GM18526 (cell line): ENCODE results near the gene FOXK2.

Experiments used
- POLR2A ChIP-seq: IDR thresholded peaks from 3 replicates; pipeline ENCODE4 v1.6.1; 2011; ENCODE audit not compliant: insufficient read length; ENCODE audit errors: extremely low read depth

Gene FOXK2

DNA sequence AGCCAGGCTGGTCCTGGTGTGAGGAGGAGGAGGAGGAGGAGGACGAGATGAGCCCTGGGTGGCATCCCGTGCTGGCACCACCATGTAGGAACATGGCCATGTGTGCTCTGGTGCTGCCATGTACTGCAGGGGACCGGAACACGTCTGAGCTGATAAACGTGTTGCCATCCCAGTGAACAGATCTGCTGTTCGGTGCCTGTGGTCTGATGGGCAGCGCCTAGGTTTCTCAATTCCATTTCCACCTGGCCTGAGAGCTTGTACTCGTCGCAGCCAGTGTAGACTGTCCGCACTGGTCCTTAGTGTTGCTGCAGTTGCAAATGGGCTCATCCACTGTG, 28.4 kb upstream of the FOXK2 start:
- TF ChIP-seq POLR2A: no peak

DNA sequence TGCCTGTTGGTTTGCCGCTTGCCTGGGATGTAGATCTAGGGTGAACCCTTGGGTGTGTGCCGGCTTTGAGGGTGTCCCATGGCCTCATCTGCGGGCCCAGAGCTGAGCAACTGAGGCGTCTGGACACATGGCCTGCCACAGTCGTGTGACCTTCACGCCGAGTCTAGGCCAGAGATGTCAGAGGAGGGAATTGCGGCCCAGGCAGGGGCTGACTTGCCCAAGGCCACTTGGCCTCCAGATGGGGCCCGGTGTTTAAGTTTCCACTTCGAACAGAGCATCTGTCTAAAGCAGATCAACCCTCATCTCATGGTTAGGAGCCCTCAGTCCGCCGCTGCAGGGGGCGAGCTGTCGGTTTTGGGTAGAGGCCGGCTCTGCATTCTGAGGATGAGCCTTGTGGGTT, 28.0 kb upstream of the FOXK2 start:
- no peak for TF ChIP-seq POLR2A

DNA sequence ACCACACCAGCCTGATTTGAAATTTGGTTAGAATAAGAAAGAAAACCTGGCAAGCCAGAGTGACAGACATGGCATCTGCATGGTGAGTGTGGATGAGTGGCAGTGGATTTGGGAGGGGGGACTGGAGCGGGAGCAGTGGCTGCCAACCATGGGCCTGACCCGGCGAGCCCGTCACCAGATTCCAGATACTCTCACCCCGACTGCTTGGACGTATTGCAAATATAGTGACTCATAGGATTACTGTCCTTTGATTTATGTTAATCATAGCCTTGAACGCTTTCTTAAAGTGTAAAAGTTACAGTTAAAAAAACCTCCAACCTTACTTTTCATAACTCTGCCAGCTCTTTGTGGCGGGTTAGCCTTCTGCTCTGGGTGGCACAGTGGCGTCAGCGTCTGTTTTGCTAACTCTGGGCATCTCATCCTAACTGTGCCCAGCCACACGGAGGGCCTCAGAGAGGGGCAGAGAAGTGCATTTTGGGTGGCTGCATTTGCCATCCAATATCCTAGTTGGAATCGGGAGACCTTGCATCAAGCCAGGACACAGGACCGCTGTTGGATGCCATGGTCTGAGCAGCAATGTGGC, 26.8 kb upstream of the FOXK2 start:
- TF ChIP-seq POLR2A: no peak

DNA sequence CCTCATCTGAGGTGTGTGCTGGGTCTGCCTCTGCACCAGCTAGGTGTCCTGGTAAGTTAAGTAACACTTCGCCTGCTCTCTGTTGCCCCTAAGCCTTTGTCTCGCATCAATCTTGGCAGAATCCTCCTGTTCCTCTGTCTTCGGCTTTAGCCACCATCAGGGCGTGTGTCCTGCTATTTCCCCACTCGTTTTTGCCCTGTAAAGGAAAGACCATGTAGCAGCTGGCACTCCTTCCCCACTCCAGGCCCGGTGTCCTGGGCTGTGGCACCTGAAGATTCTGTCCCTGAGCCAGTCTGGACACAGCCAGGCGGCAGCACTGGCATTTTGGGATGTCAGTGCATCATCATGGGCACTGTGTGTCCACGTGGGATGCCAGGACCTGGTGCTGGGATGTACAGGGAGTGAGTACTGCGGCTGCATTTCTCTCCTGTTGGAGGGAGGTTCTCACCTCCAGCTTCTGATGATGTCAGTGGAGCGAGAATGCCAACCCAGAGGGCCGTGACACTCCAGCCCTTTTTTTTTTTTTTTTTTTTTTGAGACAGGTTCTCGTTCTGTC, 26.2 kb upstream of the FOXK2 start:
- TF ChIP-seq POLR2A: no peak

DNA sequence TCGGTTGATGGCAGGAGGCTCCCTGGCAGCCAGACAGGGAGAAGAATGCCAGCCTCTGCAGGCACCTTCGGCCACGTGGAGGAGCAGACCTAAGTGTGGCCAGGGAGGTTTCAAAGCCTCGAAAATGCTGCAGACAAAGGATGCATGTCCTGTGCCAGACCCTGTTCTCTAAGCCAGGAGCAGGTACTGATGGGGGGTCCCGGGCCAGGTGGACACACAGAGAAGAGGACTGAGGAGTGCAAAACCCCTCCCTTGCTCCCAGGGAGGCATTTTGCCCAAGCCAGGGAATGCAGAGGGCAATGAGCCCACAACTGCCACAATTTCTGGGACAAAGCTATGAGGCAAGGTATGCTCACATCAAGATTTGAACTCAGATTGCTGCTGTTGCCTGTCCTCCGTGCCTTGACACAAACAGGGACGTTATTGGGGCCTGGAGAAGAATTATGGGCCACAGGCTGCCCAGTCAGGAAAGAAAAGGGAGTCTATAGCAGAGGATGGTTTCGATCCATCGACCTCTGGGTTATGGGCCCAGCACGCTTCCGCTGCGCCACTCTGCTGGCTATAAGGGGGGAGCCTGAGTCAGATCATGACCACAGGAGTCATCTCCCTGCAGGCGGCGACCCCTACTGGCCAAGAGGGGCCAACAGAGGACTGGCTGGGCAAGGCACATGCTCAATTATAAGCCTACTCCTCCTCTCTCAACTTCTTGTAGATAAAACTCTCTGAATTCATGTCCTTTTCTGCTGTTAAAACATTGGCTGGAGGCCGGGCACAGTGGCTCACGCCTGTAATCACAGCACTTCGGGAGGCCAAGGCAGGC, 25.1 kb upstream of the FOXK2 start:
- no peak for TF ChIP-seq POLR2A

DNA sequence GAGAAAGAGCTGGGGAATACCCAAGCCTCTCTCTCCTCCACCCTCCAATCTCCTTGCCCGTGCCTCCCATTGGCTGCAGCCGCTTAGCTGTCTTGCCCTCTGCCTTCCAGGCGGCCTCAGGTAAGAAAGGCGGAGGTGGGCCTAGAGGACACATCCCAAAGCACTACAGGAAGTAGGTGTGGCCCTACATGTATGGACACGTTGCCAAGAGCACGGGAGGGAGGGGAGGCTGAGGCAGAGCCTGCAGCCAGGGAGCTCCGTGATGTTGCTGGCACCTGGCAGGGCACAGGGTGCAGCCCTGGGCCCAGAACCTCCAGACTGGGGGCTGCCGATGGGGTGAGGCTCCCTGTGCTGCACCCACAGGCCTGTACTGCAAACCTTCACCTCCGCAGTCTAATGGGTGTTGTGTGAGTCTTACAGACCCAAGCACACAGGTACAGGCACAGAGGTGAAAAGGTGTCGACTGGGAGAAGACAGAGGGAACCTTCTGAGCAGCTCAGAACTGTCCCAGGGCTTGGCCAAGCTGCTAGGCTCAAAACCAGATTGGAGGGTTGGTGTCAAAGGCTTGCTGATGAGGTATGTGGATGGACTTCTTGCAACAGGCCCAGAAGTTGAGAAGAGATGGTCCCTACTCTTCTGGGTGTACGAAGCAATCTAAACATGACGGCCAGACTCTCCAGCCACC, 23.5 kb upstream of the FOXK2 start:
- no peak for TF ChIP-seq POLR2A

DNA sequence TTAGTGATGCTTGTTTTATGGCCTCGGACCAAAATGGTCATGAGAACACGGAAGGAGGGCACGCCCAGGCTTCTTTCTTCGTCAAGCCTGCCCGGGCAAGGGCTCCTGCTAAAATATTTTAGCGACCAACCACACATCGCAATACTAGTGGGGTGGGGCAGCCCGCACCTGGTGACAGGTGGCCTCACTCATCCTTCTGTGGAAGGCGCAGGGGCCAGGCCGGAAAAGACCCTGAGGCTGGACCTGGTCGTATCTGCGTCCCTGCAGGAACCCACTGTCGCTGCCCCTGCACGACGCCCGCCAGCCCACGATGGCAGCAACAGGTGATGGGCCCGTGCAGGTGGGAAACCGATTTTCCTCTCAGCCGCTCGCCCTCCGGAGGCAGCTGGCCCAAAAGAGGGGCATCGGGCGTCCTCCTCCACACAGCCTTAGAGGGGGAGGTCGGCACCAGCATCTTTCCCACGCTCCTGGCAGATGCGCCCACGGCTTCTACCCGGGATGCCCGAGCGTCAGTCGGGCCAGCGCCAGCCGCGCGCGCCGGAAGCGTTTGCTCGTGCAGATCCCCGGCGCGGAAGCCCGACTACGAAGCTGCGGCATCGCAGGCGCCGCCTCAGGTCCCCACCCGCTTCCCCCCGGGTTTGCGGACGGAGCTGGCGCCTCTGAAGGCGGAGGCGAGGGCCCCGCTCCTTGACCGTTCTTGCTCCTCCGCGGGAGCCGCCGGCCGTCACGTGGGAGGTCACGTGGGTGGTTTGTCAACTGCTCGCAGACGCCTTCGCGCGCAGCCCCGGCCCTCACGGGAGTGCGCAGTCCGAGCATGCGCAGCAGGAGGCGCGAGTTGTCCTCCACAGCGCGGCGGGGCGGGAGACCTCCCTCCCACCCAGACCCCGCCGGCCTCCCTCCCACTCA, 22.8 kb upstream of the FOXK2 start:
- TF ChIP-seq POLR2A: peak; percentile 52

DNA sequence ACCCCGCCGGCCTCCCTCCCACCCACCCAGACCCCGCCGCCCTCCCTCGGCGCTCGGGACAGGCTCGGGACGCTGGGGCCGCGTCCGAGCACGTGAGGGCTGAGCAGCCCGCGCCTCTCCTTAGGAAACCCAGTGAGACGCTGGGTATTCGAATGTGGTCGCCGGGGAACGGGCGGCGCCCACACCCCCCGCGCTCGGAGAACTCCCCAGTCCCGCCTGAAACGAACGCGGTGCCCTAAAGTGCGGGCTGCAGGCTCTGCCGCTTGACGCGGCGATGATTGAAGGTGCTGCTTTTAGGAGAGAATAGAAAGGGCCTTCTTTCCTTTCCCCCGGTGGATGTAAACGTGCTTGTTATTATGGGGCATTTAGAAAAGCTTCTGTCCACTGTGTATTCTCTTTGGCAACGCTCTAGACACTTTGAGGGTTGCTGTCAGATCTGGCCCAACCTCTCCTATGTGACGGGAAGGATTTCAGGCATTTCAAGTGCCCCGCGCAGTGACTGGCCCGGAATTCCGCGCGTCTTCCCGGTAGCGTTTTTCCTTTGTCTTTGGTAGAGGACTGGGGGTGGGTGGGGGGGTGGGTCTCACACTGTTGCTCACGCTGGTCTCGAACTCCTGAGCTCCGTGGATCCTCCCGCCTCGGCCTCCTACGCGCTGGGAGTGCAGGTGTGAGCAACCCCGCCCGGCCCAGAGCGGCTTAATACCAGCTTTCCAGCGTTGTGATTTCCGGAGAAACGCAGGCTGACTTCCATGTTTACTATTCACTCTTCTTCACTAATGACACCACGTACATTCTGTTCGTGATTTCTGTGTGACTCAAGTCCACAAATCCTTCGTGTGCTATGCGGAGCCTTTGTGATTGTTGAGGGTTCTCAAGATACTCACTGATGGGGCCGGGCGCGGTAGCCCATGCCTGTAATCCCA, 21.8 kb upstream of the FOXK2 start:
- peak; percentile 16 for TF ChIP-seq POLR2A

DNA sequence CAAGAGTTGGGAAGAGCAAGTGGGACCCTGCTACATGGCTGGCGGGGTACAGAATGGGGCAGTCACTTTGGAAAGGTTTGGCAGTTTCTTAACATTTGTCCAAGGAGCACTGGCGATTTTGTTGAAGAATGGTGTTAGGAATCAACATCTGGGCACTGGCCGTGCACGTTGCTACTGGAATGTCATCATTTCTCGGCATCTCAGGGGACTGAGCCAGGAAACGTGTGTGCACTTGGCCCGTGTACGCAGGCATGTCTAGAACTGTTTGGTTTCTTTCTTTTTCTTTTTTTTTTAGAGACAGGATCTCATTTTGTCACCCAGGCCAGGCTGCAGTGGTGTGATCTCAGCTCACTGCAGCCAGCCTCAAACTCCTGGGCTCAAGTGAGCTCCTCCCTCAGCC, 17.3 kb upstream of the FOXK2 start:
- no peak for TF ChIP-seq POLR2A

DNA sequence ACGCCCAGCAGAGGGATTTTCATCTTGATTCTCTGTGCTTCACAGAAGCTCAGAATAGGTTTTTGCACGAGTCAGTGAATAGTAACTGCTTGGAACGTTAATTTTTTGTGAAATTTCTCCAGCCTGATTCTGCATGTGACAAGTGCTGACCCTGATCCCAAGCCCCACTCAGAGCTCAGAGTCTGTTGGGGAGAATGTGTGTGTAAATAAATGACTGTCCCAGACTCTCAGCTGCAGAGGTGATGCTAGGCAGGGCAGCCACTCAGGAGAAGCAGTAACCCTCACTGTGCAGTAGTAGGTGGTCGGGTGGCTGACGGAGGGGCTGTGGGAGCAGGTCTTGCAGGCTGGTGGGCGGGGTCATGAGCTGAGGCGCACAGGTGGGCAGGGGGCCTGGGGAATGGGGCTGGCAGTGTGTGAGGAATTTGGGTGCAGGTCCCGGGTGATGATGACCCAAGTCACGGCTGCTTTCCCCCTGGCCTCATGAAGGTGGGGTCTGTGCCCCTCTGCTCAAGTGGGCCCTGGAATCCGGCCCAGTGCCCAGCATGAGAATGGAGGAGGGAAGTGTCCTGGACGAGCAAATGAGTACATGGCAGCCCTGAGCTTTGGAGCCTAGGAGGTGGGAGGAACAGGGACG, 16.3 kb upstream of the FOXK2 start:
- TF ChIP-seq POLR2A: no peak

DNA sequence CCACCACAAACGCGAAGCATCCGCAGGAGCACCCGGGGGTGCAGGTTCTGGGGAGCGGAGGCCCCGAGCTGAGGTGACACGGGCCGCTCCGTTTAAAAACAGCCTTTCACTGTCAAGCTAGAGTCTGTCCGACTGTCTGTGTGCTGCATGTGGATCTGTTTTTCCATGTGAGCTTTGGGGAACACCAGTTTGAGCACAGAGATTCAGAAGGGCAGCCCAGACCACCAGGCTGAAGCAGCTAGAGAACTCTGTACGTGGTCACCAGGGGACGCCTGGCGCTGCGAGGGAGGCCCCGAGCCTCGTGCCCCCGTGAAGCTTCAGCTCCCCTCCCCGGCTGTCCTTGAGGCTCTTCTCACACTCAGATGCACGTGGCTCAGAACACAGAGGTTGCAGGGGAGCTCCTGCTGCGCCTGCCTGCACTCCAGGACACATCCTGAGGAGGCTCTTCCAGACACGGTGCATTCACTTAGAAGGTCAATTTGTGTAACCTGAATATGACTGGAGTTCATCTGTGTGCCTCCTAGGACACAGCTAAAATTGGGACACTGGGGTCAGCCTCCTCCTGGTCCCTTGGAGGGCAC, 15.7 kb upstream of the FOXK2 start:
- no peak for TF ChIP-seq POLR2A

DNA sequence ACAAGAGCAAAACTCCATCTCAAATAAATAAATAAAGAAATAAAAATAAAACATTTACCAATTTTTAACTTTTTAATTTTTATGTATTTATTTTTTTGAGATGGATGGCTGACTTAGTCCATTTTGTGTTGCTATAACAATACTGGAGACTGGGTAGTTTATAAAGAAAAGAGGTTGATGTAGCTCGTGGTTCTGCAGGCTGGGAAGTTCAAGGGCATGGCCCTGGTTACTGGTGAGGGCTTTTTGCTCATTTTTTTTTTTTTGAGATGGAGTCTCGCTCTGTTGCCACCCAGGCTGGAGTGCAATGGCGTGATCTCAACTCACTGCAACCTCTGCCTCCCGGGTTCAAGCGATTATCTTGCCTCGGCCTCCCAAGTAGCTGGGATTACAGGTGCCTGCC, 14.2 kb upstream of the FOXK2 start:
- no peak for TF ChIP-seq POLR2A

DNA sequence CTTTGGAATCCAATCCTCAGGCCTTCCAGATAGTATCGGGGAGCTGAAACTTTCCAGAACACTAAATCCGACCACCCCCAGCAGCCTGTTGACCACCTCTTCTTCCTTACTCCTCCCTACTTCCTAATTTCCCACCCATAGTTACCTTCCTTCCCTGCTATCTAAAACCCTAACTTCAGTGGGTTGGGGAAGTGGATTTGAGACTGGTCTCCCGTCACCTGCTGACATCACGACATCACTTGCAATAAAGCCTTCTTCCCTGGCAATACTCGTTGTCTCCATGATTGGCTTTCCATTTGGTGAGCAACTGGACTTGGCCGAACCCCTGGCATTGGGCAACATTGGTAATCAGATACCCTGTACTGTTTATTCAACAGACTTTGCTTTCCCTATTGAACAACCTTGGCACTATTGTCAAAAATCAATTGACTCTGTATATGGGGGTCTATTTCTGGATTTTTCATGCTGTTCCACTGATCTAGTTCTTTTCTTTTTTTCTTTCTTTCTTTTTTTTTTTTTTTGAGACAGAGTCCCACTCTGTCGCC, 11.8 kb upstream of the FOXK2 start:
- no peak for TF ChIP-seq POLR2A
